ENCODE measurements around the gene NOL12.
A peak's percentile ranks its signal among the peaks of the same experiment; 100 is the strongest.
"Not testable (repeated sequence)": the region's sequence is repeated elsewhere in the genome, so short reads cannot be mapped to it uniquely, and the experiment has no call there.

The NOL12 gene

DNA sequence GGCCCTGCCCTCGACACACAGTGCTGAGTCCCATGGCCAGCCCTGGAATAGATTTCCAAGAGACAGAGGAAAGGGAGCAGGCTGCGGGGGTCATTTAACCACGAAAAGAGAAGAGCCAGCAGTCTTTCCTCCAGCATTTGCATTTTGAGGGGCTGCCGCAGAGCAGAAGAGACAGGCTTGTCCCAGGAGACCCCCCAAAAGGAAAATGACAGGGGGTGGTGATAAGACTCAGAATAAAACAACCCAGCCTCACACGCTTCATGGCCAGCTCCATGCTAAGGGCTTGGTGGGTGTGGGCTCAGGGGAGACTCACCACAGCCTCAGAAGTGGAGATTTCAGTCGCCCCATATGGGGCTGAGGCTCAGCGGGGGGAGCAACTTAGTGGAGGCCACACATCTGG is 27.6 kb downstream of the NOL12 start:
- no peak for DNase-seq (ENCODE audit: low read depth)

DNA sequence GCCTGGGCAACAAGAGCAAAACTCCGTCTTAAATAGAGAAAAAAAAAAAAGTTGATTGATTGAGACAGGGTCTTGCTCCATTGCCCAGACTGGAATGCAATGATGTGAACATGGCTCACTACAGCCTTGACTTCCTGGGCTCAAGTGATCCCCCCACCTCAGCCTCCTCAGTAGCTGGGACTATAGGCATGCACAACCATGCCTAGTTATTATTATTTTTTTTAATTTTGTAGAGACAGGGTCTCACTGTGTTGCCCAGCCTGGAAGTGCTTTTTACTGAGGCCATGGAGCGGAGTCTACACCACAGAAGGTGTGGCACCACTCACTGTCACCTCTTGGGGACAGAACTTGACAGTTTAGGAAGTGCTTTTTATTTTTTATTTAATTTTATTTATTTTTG is 28.5 kb downstream of the NOL12 start:
- no peak for DNase-seq (ENCODE audit: low read depth)

DNA sequence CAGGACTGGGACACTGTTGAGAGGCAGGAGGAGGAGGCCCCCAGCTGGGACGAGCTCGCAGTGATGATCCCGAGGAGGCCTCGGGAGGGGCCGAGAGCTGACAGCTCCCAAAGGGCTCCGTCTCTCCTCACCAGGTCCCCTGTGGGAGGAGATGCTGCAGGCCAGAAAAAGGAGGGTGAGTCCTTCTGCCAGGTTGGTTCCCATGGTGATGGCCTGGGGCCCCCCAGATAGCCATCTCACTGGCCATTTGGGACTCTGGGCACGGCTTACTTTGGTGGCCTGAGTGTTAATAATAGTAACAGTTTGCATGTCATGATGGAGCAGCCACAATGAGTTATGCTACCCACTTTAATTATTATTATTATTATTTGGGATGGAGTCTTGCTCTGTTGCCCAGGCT is 29.6 kb downstream of the NOL12 start:
- no peak for DNase-seq (ENCODE audit: low read depth)

DNA sequence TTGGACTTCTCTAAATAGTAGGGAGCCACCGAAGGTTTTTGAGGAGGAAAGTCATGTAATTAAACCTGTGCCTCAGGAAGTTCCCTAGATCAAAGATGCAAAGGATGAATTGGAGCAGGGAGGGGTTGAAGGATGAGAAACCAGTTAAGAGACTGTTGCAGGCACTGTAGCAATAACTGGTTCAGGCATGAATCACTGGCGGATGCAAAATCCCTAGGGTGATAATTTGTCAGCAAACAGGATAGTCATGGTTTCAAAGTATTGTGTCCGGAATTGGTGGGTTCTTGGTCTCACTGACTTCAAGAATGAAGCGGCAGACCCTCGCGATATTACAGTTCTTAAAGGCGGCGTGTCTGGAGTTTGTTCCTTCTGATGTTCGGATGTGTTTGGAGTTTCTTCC is 30.6 kb downstream of the NOL12 start:
- DNase-seq (ENCODE audit: low read depth) = peak; percentile 29

DNA sequence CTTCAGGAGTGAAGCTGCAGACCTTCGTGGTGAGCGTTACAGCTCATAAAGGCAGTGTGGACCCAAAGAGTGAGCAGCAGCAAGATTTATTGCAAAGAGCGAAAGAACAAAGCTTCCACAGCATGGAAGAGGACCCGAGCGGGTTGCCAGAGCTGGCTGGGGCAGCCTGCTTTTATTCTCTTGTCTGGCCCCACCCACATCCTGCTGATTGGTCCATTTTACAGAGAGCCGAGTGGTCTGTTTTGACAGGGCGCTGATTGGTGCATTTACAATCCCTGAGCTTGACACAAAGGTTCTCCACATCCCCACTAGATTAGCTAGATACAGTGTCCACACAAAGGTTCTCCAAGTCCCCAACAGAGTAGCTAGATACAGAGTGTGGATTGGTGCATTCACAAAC is 31.1 kb downstream of the NOL12 start:
- DNase-seq (ENCODE audit: low read depth) = not testable (repeated sequence)

DNA sequence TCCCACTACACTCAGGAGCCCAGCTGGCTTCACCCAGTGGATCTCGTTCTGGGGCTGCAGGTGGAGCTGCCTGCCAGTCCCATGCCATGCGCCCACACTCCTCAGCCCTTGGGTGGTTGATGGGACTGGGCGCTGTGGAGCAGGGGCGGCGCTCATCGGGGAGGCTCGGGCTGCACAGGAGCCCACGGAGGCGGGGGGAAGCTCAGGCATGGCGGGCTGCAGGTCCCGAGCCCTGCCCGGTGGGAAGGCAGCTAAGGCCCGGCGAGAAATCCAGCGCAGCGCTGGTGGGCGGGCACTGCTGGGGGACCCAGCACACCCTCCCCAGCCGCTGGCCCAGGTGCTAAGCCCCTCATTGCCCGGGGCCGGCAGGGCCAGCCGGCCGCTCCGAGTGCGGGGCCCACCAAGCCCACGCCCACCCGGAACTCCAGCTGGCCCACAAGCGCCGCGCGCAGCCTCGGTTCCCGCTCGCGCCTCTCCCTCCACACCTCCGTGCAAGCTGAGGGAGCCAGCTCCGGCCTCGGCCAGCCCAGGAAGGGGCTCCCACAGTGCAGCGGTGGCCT is 31.7 kb downstream of the NOL12 start:
- DNase-seq (ENCODE audit: low read depth) = not testable (repeated sequence)

DNA sequence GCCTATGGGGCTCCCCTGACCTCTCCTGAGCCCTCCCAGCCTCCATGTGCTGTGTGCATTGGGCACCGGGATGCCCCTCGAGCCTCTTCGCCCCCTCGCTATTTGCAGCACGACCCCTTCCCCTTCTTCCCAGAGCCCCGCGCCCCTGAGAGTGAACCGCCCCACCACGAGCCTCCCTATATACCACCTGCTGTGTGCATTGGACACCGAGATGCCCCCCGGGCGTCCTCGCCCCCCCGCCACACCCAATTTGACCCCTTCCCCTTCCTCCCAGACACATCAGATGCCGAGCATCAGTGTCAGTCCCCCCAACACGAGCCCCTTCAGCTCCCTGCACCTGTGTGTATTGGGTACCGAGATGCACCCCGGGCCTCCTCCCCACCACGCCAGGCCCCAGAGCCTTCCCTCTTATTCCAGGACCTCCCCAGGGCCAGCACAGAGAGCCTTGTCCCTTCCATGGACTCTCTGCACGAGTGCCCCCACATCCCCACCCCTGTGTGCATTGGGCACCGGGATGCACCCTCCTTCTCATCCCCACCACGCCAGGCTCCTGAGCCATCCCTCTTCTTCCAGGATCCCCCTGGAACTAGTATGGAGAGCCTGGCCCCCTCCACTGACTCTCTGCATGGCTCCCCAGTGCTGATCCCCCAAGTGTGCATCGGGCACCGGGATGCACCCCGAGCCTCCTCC is 39.6 kb downstream of the NOL12 start:
- no peak for DNase-seq (ENCODE audit: low read depth)

DNA sequence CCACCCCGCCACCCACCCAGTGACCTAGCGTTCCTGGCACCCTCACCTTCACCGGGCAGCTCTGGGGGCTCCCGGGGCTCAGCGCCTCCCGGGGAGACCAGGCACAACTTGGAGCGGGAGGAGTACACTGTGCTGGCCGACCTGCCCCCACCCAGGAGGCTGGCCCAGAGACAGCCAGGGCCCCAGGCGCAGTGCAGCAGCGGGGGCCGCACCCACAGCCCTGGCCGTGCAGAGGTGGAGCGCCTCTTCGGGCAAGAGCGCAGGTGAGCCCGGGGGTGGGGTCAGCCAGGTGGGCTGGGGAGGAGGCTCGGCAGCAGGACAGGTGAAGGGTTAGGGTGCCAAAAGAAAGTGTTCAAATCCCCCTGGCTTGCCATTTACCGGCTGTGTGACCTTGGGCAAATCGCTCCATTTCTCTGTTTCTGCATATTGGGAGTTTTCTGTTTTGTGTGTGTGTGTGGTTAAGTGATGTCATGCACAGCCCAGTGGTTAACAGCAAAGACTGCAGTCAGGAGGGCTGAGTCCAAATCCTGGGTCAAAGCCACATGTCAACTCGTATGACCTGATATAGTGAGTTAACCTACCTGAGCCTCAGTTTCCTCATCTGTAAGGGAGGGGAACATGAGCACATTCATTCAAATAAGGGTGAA is 40.2 kb downstream of the NOL12 start:
- DNase-seq (ENCODE audit: low read depth) = peak; percentile 54

DNA sequence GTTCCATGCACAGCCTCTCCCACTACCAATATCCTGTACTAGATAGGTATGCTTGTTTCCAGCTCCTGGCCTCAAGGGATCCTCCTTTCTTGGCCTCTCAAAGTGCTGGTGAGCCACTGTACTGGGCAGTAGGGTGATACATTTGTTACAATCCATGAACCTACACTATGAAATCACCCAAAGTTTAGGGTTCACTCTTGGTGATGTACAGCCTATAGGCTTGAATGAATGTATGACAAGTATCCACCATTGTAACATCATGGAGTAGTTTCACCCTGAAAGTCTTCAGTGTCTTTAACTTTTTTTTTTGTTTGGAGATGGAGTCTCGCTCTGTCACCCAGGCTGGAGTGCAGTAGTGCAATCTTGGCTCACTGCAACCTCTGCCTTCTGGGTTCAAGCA is 42.5 kb downstream of the NOL12 start:
- no peak for DNase-seq (ENCODE audit: low read depth)

DNA sequence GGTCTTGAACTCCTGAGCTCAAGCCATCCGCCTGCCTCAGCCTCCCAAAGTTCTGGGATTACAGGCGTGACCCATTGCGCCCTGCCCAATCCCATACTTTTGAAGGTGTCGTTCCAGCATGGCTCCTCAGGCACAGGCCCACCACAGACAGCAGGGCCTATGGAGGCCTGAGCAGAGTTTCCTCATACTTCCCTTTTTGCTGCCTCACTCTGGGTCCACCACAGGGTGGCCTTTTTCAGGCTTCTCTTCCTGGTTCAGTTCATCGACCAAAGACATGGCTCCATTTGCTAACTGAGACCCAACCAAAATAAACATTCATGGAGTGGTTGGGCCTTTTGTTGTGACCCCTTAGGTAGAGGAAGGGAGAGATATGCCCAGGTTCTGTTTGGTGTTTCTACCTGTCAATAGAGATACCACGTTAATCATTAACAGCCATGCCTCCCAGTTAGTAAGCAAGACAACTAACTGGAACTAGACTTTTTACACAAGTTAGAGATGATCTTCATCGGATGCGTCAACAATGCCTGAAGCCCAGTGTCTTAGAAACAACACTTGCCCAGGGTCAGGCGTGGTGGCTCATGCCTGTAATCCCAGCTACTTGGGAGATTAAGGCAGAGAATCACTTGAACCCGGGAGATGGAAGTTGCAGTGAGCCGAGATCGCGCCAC is 45.8 kb downstream of the NOL12 start:
- no peak for DNase-seq (ENCODE audit: low read depth)

DNA sequence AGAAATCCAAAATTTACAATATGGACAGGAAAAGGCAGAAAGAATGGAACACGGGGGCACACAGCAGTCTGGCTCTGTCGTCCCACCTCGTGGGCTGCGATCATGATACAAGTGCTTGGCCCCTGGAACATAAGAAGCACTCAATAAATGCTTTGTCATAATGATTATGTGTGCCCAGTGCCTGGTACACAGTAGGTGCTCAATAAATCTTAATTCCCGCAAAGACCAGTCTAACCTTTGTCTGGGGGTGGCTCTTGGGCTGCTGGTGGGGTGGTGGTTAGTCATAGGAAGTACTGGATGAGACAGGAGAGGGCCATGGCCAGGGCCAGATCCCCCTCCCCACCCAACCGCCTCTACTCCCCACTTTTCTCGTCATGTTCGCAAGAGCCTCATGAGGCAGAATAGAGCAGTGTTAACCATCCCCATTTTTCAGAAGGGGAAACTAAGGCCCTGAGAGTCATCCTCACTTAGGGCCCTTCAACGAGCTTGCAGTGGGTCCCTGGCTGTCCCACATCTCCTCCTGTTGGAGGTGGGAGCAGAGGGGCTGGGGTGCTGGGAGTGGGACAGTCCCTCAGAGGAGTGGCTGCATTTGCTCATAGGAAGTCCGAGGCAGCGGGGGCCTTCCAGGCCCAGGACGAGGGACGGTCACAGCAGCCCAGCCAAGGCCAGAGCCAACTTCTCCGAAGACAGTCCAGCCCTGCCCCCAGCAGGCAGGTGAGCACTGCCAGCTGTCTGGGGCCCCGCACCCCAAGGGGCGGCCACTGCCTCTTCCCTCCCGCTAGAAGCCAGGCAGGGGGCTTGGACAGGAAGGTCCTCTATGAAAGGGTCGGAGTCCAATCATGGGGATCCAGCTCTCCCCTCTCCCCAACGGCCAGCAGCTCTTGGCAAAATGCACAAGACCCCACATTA is 46.8 kb downstream of the NOL12 start:
- no peak for DNase-seq (ENCODE audit: low read depth)

DNA sequence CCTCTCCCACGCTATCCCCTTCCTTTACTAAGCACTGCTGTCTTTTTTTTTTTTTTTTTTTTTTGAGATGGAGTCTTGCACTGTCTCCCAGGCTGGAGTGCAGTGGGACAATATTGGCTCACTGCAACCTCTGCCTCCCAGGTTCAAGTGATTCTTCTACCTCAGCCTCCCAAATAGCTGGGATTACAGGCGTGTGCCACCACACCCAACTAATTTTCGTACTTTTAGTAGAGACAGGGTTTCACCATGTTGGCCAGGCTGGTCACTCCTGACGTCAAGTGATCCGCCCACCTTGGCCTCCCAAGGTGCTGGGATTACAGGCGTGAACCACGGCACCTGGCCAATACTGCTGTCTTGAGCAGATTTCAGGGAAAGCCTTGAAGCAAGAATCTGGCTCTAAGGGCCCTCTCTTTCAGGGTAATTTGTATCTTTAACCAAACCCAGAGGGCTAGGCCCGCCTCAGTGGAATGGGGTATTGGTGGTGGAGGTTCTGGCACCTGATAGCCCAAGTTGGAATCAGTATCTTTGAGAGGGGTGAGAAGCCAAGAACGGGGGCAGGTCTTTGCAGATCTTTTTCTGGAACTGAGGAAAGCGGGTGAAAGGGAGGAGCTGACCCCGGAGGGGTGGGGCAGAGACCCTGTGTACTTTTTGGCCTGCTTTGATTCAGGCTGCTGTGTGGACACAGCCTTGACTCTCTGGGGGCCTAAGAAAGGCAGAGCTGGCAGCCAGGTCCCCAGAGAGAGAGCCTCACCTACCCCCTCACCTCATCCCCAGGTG is 47.7 kb downstream of the NOL12 start:
- no peak for DNase-seq (ENCODE audit: low read depth)

DNA sequence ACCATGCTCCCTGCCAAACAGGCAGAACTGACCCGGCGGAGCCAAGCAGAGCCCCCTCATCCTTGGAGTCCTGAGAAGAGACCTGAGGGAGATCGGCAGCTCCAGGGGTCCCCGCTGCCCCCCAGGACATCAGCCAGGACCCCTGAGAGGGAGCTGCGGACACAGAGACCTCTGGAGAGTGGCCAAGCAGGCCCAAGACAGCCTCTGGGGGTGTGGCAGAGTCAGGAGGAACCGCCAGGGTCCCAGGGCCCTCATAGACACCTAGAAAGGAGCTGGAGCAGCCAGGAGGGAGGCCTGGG is 48.2 kb downstream of the NOL12 start:
- DNase-seq (ENCODE audit: low read depth) = no peak

DNA sequence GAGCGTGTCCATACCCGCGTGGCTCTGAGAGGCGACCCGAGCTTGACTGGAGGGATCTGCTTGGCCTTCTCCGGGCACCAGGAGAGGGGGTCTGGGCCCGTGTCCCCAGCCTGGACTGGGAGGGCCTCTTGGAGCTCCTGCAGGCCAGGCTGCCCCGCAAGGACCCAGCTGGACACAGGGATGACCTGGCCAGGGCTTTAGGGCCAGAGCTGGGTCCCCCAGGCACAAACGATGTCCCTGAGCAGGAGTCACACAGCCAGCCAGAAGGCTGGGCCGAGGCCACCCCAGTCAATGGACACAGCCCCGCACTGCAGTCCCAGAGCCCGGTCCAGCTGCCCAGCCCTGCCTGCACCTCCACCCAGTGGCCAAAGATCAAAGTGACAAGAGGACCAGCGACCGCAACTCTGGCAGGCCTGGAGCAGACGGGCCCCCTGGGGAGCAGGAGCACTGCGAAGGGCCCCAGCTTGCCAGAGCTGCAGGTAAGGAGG is 48.9 kb downstream of the NOL12 start:
- no peak for DNase-seq (ENCODE audit: low read depth)

DNA sequence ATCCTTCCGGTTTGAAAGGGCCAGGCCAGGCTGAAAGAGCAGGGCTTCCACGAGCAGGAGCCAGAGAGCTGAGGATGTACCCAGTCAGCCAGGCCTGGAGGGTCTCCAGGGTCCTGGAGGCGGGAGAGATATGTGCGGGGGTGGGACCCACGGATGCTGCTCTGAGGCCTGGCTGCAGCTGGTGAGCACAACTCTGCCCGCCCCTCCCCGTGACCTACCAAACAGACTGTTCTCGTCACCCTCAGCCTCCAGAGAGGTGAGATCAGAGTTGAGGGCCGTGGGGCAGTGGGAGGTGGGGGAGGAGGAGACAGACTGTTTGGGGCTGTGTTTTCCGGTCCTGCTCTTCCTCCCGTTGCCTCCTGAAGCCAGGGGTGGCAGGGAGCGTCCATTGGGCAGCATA is 52.9 kb downstream of the NOL12 start:
- no peak for DNase-seq (ENCODE audit: low read depth)

DNA sequence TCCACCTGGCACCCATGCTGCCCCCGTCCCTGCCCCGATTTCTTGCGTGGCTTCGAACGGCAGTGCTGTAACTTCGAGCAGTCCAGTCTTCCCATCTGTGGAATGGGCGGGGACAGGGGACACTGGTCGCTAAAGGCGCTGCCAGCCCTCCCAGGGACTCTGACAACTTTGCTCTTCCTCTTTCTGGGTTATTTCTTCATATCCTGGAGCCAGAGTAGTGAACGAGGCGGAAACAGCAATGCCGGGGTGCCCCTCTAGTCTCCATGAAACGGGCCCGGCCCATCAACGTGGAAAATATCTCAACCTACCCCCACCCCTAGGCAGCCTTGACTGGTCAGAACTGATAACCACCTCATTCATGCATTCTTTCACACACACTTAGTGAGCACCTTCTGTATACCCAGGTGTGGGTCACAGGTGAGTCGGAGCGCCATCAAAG is 53.5 kb downstream of the NOL12 start:
- DNase-seq (ENCODE audit: low read depth) = no peak

DNA sequence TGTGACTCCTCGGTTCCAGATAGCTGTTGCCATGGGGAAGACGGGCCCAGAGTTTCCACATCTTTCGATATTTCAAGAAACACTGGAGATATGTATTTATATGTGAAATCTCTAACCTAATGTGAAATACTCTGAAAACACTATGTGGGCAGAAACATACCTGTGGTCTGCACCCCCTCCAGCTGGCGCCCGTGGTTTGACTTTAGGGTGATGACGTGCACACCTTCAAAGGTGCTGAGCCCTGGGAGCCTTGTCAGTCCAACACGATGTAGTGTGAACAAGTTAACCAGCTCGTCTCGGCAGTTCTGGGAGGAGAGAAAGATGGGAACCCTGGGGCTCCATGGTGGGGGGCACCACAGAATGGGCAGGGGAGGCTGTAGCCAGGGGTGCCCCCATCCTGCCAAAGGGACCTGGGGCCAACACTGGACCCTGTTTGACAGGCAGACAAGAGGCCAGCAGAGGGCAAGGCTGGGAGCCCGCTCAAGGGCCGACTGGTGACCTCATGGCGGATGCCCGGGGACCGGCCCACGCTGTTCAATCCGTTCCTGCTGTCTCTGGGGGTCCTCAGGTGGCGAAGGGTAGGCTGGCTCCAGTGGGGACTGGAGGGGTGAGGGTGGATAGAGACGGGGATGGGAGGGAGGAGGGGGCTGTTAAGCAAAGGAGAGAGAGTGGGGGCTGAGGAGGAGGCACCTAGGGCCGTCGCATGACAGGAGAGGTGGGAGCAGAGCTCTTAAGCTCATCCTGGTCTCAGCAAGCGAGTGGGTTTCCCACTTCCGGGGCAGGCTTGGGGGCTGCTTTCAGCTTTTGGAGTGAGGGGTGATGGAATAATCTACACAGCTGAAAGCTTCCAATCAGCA is 54.5 kb downstream of the NOL12 start:
- no peak for DNase-seq (ENCODE audit: low read depth)

DNA sequence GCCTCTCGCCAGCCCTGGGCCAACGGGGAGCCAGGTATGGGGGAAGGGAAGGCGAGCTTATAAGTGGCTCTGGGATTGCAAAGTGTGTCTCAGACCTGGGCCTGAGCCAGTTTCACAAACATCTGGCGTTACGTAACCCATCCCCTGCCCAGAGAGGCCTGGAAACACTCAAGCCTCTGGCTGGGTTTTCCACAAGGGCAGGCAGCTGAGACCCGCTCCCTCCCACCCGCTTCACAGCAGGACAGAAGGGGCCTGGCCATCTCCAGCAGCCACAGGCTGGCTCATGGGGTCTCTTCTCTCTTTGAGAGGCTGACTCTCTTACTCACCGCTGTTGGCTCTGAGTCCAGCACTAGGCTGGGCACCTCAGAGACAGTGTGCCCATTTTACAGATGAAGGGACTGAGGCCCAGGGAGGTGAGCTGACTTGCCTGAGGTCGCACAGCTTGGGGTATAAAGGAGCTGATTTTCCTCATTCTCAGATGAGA is 55.2 kb downstream of the NOL12 start:
- peak; percentile 95 for DNase-seq (ENCODE audit: low read depth)

DNA sequence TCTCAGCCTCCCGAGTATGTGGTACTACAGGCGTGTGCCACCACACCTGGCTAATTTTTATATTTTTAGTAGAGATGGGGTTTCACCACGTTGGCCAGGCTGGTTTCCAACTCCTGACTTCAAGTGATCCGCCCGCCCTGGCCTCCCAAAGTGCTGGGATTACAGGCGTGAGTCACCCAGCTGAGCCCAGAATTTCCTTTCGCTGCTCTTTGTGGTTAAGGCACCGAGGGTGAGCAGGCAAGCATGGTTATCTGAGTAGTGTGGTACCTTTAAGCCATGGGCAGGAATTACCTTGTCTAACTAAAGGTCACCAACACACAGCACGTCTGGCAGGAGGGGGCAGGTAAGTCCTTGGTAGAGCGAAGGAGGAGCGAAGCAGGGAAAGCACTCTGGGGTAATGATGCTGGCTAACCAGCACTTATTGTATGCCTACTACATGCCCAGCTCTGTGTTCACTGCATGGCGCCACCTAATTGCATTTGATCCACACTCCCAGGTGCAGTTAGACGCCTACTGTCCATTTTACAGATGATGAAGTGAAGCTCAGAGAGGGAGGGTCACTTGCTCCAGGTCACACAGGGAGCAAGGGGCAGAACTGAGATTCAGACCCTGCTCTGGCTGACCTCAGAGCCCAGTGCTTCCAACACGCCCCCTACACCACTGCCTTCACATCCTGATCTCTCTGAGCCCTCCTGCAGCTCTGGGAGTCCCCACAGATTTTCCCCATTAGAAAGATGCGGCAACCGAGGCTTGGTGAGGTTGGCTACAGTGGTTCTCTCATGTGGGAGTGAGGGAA is 56.4 kb downstream of the NOL12 start:
- DNase-seq (ENCODE audit: low read depth) = peak; percentile 91
